D721Med (cell line): ENCODE measurements around the gene KDM3B.

Experiments
- DNase-seq: peaks from one replicate; pipeline ENCODE4 v3.0.0; 2011; ENCODE audit warnings: low spot score; ENCODE audit not compliant: insufficient read length
- FAIRE-seq: peaks from 2 replicates; lab custom pipeline; 2011; peaks lifted over from hg19 to GRCh38; lab: Jason Lieb, UNC
- TF ChIP-seq, protein P1 (sequence below): IDR thresholded peaks from 2 replicates; pipeline ENCODE4 v1.5.1; 2012; ENCODE audit warnings: mild to moderate bottlenecking, control low read depth; ENCODE audit not compliant: insufficient read depth; ENCODE audit errors: missing control alignments

The KDM3B gene

DNA sequence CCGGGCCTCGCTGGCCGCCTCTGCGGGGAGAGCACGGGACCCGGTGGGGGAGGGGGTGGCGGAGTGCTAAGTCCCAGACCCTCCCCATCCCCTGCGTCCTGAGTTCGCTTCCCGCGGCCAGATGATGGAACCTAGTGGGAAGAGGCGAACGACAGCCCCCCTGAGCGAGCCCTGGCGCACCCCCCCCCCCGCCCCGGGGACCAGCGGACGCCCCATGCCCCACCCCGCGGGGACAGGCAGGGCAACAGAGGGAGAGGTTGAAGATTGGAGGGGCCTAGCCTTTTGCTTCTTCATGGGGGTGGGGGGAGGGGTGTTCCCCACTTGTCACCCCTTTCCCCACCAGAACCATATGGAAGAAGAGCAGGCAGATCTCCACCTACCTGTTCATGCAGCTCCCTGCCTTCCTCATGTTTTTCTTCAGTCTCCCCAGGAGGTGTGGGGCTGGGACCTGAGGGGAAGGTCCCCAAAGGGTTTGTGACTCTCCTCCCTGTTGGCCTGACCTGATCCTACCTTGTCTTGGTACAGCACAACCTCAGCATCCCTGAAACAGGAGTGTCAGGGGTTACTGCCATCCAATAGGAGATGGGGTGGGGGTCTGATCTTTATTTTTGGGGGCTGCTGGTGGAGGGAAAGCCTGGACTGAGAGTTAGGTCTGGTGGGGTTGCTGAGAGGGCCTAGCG is 13.9 kb upstream of the KDM3B start:
- TF ChIP-seq, protein P1, sequence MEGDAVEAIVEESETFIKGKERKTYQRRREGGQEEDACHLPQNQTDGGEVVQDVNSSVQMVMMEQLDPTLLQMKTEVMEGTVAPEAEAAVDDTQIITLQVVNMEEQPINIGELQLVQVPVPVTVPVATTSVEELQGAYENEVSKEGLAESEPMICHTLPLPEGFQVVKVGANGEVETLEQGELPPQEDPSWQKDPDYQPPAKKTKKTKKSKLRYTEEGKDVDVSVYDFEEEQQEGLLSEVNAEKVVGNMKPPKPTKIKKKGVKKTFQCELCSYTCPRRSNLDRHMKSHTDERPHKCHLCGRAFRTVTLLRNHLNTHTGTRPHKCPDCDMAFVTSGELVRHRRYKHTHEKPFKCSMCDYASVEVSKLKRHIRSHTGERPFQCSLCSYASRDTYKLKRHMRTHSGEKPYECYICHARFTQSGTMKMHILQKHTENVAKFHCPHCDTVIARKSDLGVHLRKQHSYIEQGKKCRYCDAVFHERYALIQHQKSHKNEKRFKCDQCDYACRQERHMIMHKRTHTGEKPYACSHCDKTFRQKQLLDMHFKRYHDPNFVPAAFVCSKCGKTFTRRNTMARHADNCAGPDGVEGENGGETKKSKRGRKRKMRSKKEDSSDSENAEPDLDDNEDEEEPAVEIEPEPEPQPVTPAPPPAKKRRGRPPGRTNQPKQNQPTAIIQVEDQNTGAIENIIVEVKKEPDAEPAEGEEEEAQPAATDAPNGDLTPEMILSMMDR: no peak
- DNase-seq (no peak), FAIRE-seq (no peak)

- FAIRE-seq (no peak), DNase-seq (no peak)
- TF ChIP-seq, protein P1: no peak
Observed at GRCh38 chr5:138339091-138339456, 13.4 kb upstream of the KDM3B start.

- TF ChIP-seq, protein P1: no peak
- FAIRE-seq (no peak), DNase-seq (no peak)
Observed at GRCh38 chr5:138339464-138339863, 13.0 kb upstream of the KDM3B start.

- DNase-seq (no peak), FAIRE-seq (no peak)
- TF ChIP-seq, protein P1: no peak
Observed at GRCh38 chr5:138340008-138340407, 12.5 kb upstream of the KDM3B start.

GRCh38 chr5:138344887-138345622 is 7.4 kb upstream of the KDM3B start:
- TF ChIP-seq, protein P1: no peak
- no peak for FAIRE-seq
- no peak for DNase-seq

GRCh38 chr5:138346889-138347288 is 5.6 kb upstream of the KDM3B start:
- TF ChIP-seq, protein P1: no peak
- DNase-seq: no peak
- no peak for FAIRE-seq
